DOHH2 (cell line): ENCODE results near the gene TMEM38A.
"Not testable (repeated sequence)": the region's sequence is repeated elsewhere in the genome, so short reads cannot be mapped to it uniquely, and the experiment has no call there.

Experiments used
- H3F3A ChIP-seq: fragments of 200-600 bp; sonication (generic), shearing (Covaris generic); 2 replicates; pipeline ENCODE4 v1.6.0; 2016; ENCODE audit warnings: antibody characterized with exemption, mild to moderate bottlenecking; ENCODE audit not compliant: control insufficient read depth, insufficient read depth
- H3K27ac ChIP-seq: fragments of 200-600 bp; sonication (generic); 2 replicates; pipeline ENCODE4 v1.5.1; 2014; ENCODE audit warnings: low read depth, mild to moderate bottlenecking, low read length, moderate library complexity
- H3K27me3 ChIP-seq: fragments of 200-600 bp; sonication (generic); 2 replicates; pipeline ENCODE4 v1.6.1; 2014; ENCODE audit warnings: mild to moderate bottlenecking, low read length, mixed read lengths; ENCODE audit not compliant: control insufficient read depth
- H3K36me3 ChIP-seq: fragments of 200-600 bp; sonication (generic); 2 replicates; pipeline ENCODE4 v1.6.1; 2014; ENCODE audit warnings: mild to moderate bottlenecking, low read length, moderate library complexity, mixed read lengths; ENCODE audit not compliant: control insufficient read depth
- H3K4me1 ChIP-seq: fragments of 200-600 bp; sonication (generic); 2 replicates; pipeline ENCODE4 v1.6.1; 2014; ENCODE audit warnings: mild to moderate bottlenecking, low read length, mixed read lengths; ENCODE audit not compliant: control insufficient read depth
- H3K4me2 ChIP-seq: fragments of 200-600 bp; sonication (generic); 2 replicates; pipeline ENCODE4 v1.6.0; 2014; ENCODE audit warnings: mild to moderate bottlenecking, low read length, moderate library complexity
- H3K4me3 ChIP-seq: fragments of 200-600 bp; sonication (generic); 2 replicates; pipeline ENCODE4 v1.5.1; 2014; ENCODE audit warnings: mild to moderate bottlenecking, low read length, mixed read lengths
- H3K79me2 ChIP-seq: fragments of 200-600 bp; sonication (generic); 2 replicates; pipeline ENCODE4 v1.6.1; 2014; ENCODE audit warnings: mild to moderate bottlenecking, low read length, mixed read lengths; ENCODE audit not compliant: control insufficient read depth
- H3K9me2 ChIP-seq: fragments of 200-600 bp; sonication (generic); replicated peaks from 2 replicates; pipeline ENCODE4 v1.6.1; 2014; ENCODE audit warnings: mild to moderate bottlenecking, low read length, mixed read lengths; ENCODE audit not compliant: control insufficient read depth
- H3K9me3 ChIP-seq: fragments of 200-600 bp; sonication (generic); 2 replicates; pipeline ENCODE4 v1.6.1; 2014; ENCODE audit warnings: antibody characterized with exemption, low read length, mixed read lengths; ENCODE audit not compliant: control insufficient read depth, insufficient read depth
- H4K20me1 ChIP-seq: fragments of 200-600 bp; sonication (generic); 2 replicates; pipeline ENCODE4 v1.6.0; 2014; ENCODE audit warnings: low read depth, mild to moderate bottlenecking, antibody characterized with exemption, low read length, moderate library complexity; ENCODE audit not compliant: control insufficient read depth, insufficient read depth
- CTCF ChIP-seq: fragments of 200-600 bp; sonication (generic); IDR thresholded peaks from one replicate; pipeline ENCODE4 v1.5.1; 2014; ENCODE audit warnings: antibody characterized with exemption, mild to moderate bottlenecking, low read depth, low read length; ENCODE audit not compliant: poor library complexity, severe bottlenecking
- EZH2phosphoT487 ChIP-seq: fragments of 200-600 bp; sonication (generic); IDR thresholded peaks from 2 replicates; pipeline ENCODE4 v1.6.1; 2017; ENCODE audit warnings: borderline replicate concordance, mild to moderate bottlenecking, antibody characterized with exemption, low read length, moderate library complexity, mixed read lengths

TMEM38A gene

GRCh38 chr19:16659832-16660708 lies 869 bp upstream of the TMEM38A start, which contains the start of gene SMIM7:
Gene SMIM7, minus strand, starts transcription at chr19:16660144. Its CDS starts 34 bp downstream, at chr19:16660110.
- no peaks in the 10 kb centered on the region for H3K9me2 ChIP-seq
- H3K9me3 ChIP-seq, result no peaks in the 10 kb centered on the region
- H3K4me3 ChIP-seq, result peak within 1 kb of the TSS; percentile 88
- no peaks in the 10 kb centered on the region for H3K27me3 ChIP-seq
- peaks cover 41% of the 10 kb centered on the region for H3K4me1 ChIP-seq
- H3K27ac ChIP-seq, result peak within 1 kb of the TSS; percentile 95
- peaks cover 86% of the 10 kb centered on the region for H3K79me2 ChIP-seq
- H3K36me3 ChIP-seq, result peaks cover 53% of the 10 kb centered on the region
- peaks cover 20% of the 10 kb centered on the region for H4K20me1 ChIP-seq
- peak within 1 kb of the TSS; percentile 93 for H3K4me2 ChIP-seq
- H3F3A ChIP-seq, result peaks cover 8% of the 10 kb centered on the region
- TF ChIP-seq CTCF (peak; percentile 49), EZH2phosphoT487 (no peak)

- peak overlapping the region; percentile 93 for H3K4me2 ChIP-seq
Measured at GRCh38 chr19:16661480-16662034, 618 bp downstream of the TMEM38A start.

GRCh38 chr19:16668176-16668575 lies 7.2 kb downstream of the TMEM38A start:
- no peak overlapping the region for H3K27ac ChIP-seq
- H3K36me3 ChIP-seq, result peaks cover 54% of the 10 kb centered on the region
- no peak overlapping the region for H3K4me3 ChIP-seq
- H3K9me2 ChIP-seq, result no peaks in the 10 kb centered on the region
- H3K4me1 ChIP-seq, result peaks cover 13% of the 10 kb centered on the region
- H3F3A ChIP-seq, result no peaks in the 10 kb centered on the region
- TF ChIP-seq EZH2phosphoT487 (no peak), CTCF (no peak)
- peaks cover 87% of the 10 kb centered on the region for H3K79me2 ChIP-seq
- no peaks in the 10 kb centered on the region for H3K27me3 ChIP-seq
- no peaks in the 10 kb centered on the region for H4K20me1 ChIP-seq
- no peaks in the 10 kb centered on the region for H3K9me3 ChIP-seq
- H3K4me2 ChIP-seq, result no peak overlapping the region

More at GRCh38 chr19:16661480-16662034, 618 bp downstream of the TMEM38A start:
- Histone ChIP-seq H3K27me3 (no peaks in the 10 kb centered on the region), H4K20me1 (peaks cover 20% of the 10 kb centered on the region), H3K9me3 (no peaks in the 10 kb centered on the region), H3K27ac (peak overlapping the region; percentile 95), H3K4me1 (peaks cover 41% of the 10 kb centered on the region), H3K36me3 (peaks cover 50% of the 10 kb centered on the region), H3K9me2 (no peaks in the 10 kb centered on the region), H3K4me3 (peak overlapping the region; percentile 88), H3K79me2 (peaks cover 89% of the 10 kb centered on the region), H3F3A (peaks cover 8% of the 10 kb centered on the region)
- TF ChIP-seq EZH2phosphoT487, result no peak
- TF ChIP-seq CTCF, result no peak

- H3K4me2 ChIP-seq, H3K27ac ChIP-seq, H4K20me1 ChIP-seq, H3F3A ChIP-seq, H3K4me3 ChIP-seq, H3K27me3 ChIP-seq, H3K4me1 ChIP-seq, H3K9me2 ChIP-seq, H3K9me3 ChIP-seq: not testable (repeated sequence)
- peaks cover 87% of the 10 kb centered on the region for H3K79me2 ChIP-seq
- peaks cover 57% of the 10 kb centered on the region for H3K36me3 ChIP-seq
Measured at GRCh38 chr19:16668702-16669101, 7.8 kb downstream of the TMEM38A start.
